NT2/D1 (cell line): ENCODE results near the gene RIPPLY2.

Source experiments
- DNase-seq: peaks from one replicate; pipeline ENCODE4 v3.0.0-alpha.2; 2011; ENCODE audit warnings: low read depth, low spot score
- H3K27me3 ChIP-seq: 2 replicates; pipeline ENCODE4 v1.6.0; 2011; ENCODE audit warnings: mild to moderate bottlenecking; ENCODE audit not compliant: insufficient read length, insufficient read depth
- H3K36me3 ChIP-seq: 2 replicates; pipeline ENCODE4 v1.6.1; 2011; ENCODE audit warnings: mild to moderate bottlenecking, low read length, mixed read lengths; ENCODE audit not compliant: insufficient read depth, insufficient read length
- H3K4me1 ChIP-seq: 2 replicates; pipeline ENCODE4 v1.5.1; 2011; ENCODE audit not compliant: insufficient read depth, insufficient read length
- H3K4me3 ChIP-seq: 2 replicates; pipeline ENCODE4 v1.5.1; 2011; ENCODE audit warnings: low read depth; ENCODE audit not compliant: insufficient read length
- H3K9ac ChIP-seq: 2 replicates; pipeline ENCODE4 v1.6.0; 2011; ENCODE audit warnings: low read depth; ENCODE audit not compliant: insufficient read length
- H3K9me3 ChIP-seq: 2 replicates; pipeline ENCODE4 v1.5.1; 2011; ENCODE audit warnings: mild to moderate bottlenecking, low read length; ENCODE audit not compliant: insufficient read depth
- SUZ12 ChIP-seq: IDR thresholded peaks from 2 replicates; pipeline ENCODE4 v1.6.1; 2011; ENCODE audit not compliant: insufficient read length, insufficient read depth; ENCODE audit errors: extremely low read depth
- YY1 ChIP-seq: IDR thresholded peaks from 2 replicates; pipeline ENCODE4 v1.6.1; 2011; ENCODE audit not compliant: insufficient read length, insufficient read depth
- ZNF274 ChIP-seq: IDR thresholded peaks from 2 replicates; pipeline ENCODE4 v1.6.1; 2011; ENCODE audit warnings: mild to moderate bottlenecking, low read depth, low read length

RIPPLY2 gene

GRCh38 chr6:83905648-83906047 lies 52.5 kb downstream of the RIPPLY2 start:
- TF ChIP-seq ZNF274 (no peak), SUZ12 (no peak), YY1 (no peak)
- Histone ChIP-seq H3K4me3 (no peak overlapping the region), H3K27me3 (no peaks in the 10 kb centered on the region), H3K9me3 (no peaks in the 10 kb centered on the region), H3K9ac (no peak overlapping the region), H3K4me1 (no peaks in the 10 kb centered on the region), H3K36me3 (no peaks in the 10 kb centered on the region)
- DNase-seq = no peak
